C4-2B (cell line): Measurements from ENCODE around the gene NPAS1.

Experiments used
- CTCF ChIP-seq: fragments of 450-650 bp; conservative IDR thresholded peaks from 2 replicates; pipeline ENCODE4 v1.5.1; 2017; ENCODE audit warnings: mild to moderate bottlenecking
- ZFX ChIP-seq: fragments of 450-650 bp; IDR thresholded peaks from 2 replicates; pipeline ENCODE4 v1.6.1; 2017

DNA sequence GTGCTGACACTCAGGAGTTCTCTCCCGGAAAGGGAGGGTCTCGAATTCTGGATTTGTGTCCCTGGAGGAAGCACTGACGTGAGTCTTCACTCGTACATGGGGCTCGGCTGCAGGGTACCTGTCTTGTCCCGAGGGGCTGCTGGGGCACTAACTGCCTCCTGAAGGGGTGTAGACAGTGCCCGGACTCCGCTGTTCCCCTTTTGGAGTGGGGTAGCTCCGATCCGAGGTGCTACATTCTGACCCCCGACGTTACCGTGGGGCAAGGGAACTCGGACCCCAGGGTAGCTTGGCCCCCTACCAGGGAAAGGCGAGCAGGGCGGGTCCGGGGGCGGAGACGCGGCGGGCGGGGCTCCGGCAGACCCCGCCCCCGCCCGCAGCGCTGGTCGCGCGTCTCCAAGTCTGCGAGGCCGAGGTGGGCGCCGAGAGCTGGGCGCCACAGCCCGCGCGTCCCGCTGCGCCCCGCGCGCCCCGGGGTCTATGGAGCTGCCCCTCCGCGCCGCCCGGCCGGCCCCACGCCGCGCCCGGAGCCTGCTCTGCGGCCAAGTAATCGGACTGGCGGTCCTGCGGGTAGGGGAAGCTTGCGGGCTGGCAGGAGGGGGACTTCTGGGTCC lies at the start of gene NPAS1:
- no peak for TF ChIP-seq CTCF
- no peak for TF ChIP-seq ZFX
